Liver (tissue), 3 donors: ENCODE data around the gene GGT6.

Experiments used
- ATF3 ChIP-seq: IDR thresholded peaks from 2 replicates; pipeline ENCODE4 v1.6.1; 2016; ENCODE audit warnings: antibody characterized with exemption
- GABPA ChIP-seq, 2 donors: IDR thresholded peaks in 1 of 2; conservative IDR thresholded peaks in 1 of 2; 2 replicates each; pipeline ENCODE4 v1.6.1; 2016; ENCODE audit warnings: antibody characterized with exemption in 2 of 2, mild to moderate bottlenecking in 1 of 2, moderate library complexity in 1 of 2
- RAD21 ChIP-seq, 2 donors: IDR thresholded peaks; 2 replicates each; pipeline ENCODE4 v1.6.1; 2016; ENCODE audit warnings: antibody characterized with exemption in 2 of 2, mild to moderate bottlenecking in 2 of 2
- TAF1 ChIP-seq: conservative IDR thresholded peaks from 2 replicates; pipeline ENCODE4 v1.6.1; 2016; ENCODE audit warnings: antibody characterized with exemption, mild to moderate bottlenecking
- YY1 ChIP-seq: IDR thresholded peaks from 2 replicates; pipeline ENCODE4 v1.6.1; 2016; ENCODE audit warnings: antibody characterized with exemption, mild to moderate bottlenecking
- TF ChIP-seq, protein P1 (sequence below): fragments of 150-350 bp; IDR thresholded peaks from 2 replicates; pipeline ENCODE4 v1.5.1; 2017; ENCODE audit warnings: improper control_type of control experiment, low read depth, low read length; ENCODE audit not compliant: missing input control
- TF ChIP-seq, protein P2 (sequence below): IDR thresholded peaks from 2 replicates; pipeline ENCODE4 v1.6.1; 2016; ENCODE audit warnings: antibody characterized with exemption, mild to moderate bottlenecking
- donor health status: healthy.
- donor health status: healthy.

GRCh38 chr17:4582691-4583090, 22.3 kb upstream of the GGT6 start:
- TF ChIP-seq, protein P1, sequence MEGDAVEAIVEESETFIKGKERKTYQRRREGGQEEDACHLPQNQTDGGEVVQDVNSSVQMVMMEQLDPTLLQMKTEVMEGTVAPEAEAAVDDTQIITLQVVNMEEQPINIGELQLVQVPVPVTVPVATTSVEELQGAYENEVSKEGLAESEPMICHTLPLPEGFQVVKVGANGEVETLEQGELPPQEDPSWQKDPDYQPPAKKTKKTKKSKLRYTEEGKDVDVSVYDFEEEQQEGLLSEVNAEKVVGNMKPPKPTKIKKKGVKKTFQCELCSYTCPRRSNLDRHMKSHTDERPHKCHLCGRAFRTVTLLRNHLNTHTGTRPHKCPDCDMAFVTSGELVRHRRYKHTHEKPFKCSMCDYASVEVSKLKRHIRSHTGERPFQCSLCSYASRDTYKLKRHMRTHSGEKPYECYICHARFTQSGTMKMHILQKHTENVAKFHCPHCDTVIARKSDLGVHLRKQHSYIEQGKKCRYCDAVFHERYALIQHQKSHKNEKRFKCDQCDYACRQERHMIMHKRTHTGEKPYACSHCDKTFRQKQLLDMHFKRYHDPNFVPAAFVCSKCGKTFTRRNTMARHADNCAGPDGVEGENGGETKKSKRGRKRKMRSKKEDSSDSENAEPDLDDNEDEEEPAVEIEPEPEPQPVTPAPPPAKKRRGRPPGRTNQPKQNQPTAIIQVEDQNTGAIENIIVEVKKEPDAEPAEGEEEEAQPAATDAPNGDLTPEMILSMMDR = no peak
- TF ChIP-seq ATF3 (no peak), TAF1 (no peak), YY1 (no peak), RAD21 (IDR thresholded peaks at IDR 0.05) (no peak), GABPA (IDR thresholded peaks at IDR 0.05 in 1 of 2, conservative IDR thresholded peaks at IDR 0.05 in 1 of 2) (no peak)
- TF ChIP-seq, protein P2, sequence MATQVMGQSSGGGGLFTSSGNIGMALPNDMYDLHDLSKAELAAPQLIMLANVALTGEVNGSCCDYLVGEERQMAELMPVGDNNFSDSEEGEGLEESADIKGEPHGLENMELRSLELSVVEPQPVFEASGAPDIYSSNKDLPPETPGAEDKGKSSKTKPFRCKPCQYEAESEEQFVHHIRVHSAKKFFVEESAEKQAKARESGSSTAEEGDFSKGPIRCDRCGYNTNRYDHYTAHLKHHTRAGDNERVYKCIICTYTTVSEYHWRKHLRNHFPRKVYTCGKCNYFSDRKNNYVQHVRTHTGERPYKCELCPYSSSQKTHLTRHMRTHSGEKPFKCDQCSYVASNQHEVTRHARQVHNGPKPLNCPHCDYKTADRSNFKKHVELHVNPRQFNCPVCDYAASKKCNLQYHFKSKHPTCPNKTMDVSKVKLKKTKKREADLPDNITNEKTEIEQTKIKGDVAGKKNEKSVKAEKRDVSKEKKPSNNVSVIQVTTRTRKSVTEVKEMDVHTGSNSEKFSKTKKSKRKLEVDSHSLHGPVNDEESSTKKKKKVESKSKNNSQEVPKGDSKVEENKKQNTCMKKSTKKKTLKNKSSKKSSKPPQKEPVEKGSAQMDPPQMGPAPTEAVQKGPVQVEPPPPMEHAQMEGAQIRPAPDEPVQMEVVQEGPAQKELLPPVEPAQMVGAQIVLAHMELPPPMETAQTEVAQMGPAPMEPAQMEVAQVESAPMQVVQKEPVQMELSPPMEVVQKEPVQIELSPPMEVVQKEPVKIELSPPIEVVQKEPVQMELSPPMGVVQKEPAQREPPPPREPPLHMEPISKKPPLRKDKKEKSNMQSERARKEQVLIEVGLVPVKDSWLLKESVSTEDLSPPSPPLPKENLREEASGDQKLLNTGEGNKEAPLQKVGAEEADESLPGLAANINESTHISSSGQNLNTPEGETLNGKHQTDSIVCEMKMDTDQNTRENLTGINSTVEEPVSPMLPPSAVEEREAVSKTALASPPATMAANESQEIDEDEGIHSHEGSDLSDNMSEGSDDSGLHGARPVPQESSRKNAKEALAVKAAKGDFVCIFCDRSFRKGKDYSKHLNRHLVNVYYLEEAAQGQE = no peak
